Thoracic aorta endothelial cell (primary cell): Measurements from ENCODE around the gene RNF227. TPM values are rescaled to one million over a fixed set of nuclear protein-coding genes. Genes with fewer than 3 reads are reported as not detected.

Experiments
- small RNA-seq: library from RNA; depleted of rRNA; stranded (forward); fragments of <200 nt; gene quantifications from one replicate; pipeline ENCODE3, GENCODE V24; 2012
- total RNA-seq: library from RNA; depleted of rRNA; stranded (reverse); fragments of >200 nt; gene quantifications from 2 replicates; pipeline ENCODE4 v1.2.3, GENCODE V29; 2012

RNF227 gene
- 0.80 and 2.2 TPM in 2 replicates for total RNA-seq

GRCh38 chr17:7915611-7916384 is at the start of gene RNF227:
TSS of gene RNF227 (minus strand) at chr17:7916289. CDS start at chr17:7916195, 94 bp downstream.

GRCh38 chr17:7931709-7932482 is 15.8 kb upstream of the RNF227 start, which contains the start of the genes CNTROB and TRAPPC1:
TSS of gene CNTROB (plus strand) at chr17:7932206. CDS start at chr17:7933080, 874 bp downstream.
TSS of gene TRAPPC1 (minus strand) at chr17:7931946. CDS start at chr17:7931829, 117 bp downstream.

GRCh38 chr17:7929158-7930023 is 13.3 kb upstream of the RNF227 start, which contains the start of gene KCNAB3:
TSS of gene KCNAB3 (minus strand) at chr17:7929856. CDS start at chr17:7929435, 421 bp downstream.

GRCh38 chr17:7888184-7888920 is 27.7 kb downstream of the RNF227 start, which contains the start of gene CHD3:
TSS of gene CHD3 (plus strand) at chr17:7888789. CDS start at chr17:7889001, 212 bp downstream.

Small RNA genes within 50 kb of the gene (small RNA-seq; reads per million reads assigned to genes)
- 5.8 reads per million, percentile 84 among the genes with 10 or more reads in this experiment for gene SCARNA21

Other genes with a start within 250 kb of the RNF227 start
- 84.7 and 89.0 TPM in 2 replicates for gene TP53, start 228.8 kb downstream of the RNF227 start, total RNA-seq
- 14.0 and 18.1 TPM in 2 replicates for gene WRAP53, start 227.8 kb downstream of the RNF227 start, total RNA-seq
- 0.36 and 0.53 TPM in 2 replicates for gene EFNB3, start 211.1 kb downstream of the RNF227 start, total RNA-seq
- gene DNAH2, start 198.5 kb downstream of the RNF227 start, total RNA-seq = 0.36 TPM in 1 of 2 replicates, not detected in the other
- 5.3 and 8.9 TPM in 2 replicates for gene KDM6B, start 82.1 kb downstream of the RNF227 start, total RNA-seq
- 6.5 and 32.5 TPM in 2 replicates for gene TMEM88, start 61.2 kb downstream of the RNF227 start, total RNA-seq
- gene NAA38, start 58.7 kb downstream of the RNF227 start, total RNA-seq = 53.8 and 65.8 TPM in 2 replicates
- 10.1 and 13.9 TPM in 2 replicates for gene CYB5D1, start 58.3 kb downstream of the RNF227 start, total RNA-seq
- 87.8 and 102 TPM in 2 replicates for gene CHD3, start 27.5 kb downstream of the RNF227 start, total RNA-seq
- 0.72 and 1.2 TPM in 2 replicates for gene KCNAB3, start 13.6 kb upstream of the RNF227 start, total RNA-seq
- 45.9 and 46.4 TPM in 2 replicates for gene TRAPPC1, start 15.7 kb upstream of the RNF227 start, total RNA-seq
- gene CNTROB, start 15.9 kb upstream of the RNF227 start, total RNA-seq = 21.4 and 28.9 TPM in 2 replicates
- not detected in 2 replicates for gene GUCY2D, start 86.3 kb upstream of the RNF227 start, total RNA-seq
- gene ALOX15B, start 122.8 kb upstream of the RNF227 start, total RNA-seq = not detected in 2 replicates
- gene ALOX12B, start 171.4 kb upstream of the RNF227 start, total RNA-seq = not detected in 2 replicates
- not detected in 2 replicates for gene ALOXE3, start 202.2 kb upstream of the RNF227 start, total RNA-seq
- 0.53 and 1.0 TPM in 2 replicates for gene HES7, start 207.8 kb upstream of the RNF227 start, total RNA-seq
- gene PER1, start 236.1 kb upstream of the RNF227 start, total RNA-seq = 10.5 and 11.0 TPM in 2 replicates
- gene VAMP2, start 246.7 kb upstream of the RNF227 start, total RNA-seq = 5.1 and 6.6 TPM in 2 replicates